Measurements from ENCODE around the gene DKC1. TPM values are rescaled to one million over a fixed set of nuclear protein-coding genes. Genes with fewer than 3 reads are reported as not detected.

The DKC1 gene
- polyA plus RNA-seq, 6 donors from 2014 or later = 28.3 to 44.6 (median 42.6) TPM

GRCh38 chrX:154748712-154749339 is 13.8 kb upstream of the DKC1 start:
- ATAC-seq (ENCODE audit: low read depth in 2 of 2) (peak; percentile 29 to 44), DNase-seq (peak; percentile 55)
- Mint-ChIP-seq H3K4me3 (peak overlapping the region in 4 of 8 donors; percentile 6 to 85 (median 42)), H3K27ac (peak overlapping the region in 1 of 6 donors; percentile 11), H3K9me3 (peaks cover 0 to 5% (median 0%) of the 10 kb centered on the region in 7 donors), H3K36me3 (no peaks in the 10 kb centered on the region), H3K4me1 (peaks cover 10 to 20% (median 12%) of the 10 kb centered on the region in 3 donors), H3K27me3 (no peaks in the 10 kb centered on the region)

- Mint-ChIP-seq H3K27ac (peak overlapping the region in 3 of 6 donors; percentile 36 to 63 (median 49)), H3K27me3 (no peaks in the 10 kb centered on the region), H3K4me1 (peaks cover 10 to 20% (median 12%) of the 10 kb centered on the region in 3 donors), H3K9me3 (peaks cover 0 to 5% (median 0%) of the 10 kb centered on the region in 7 donors), H3K36me3 (no peaks in the 10 kb centered on the region), H3K4me3 (peak overlapping the region; percentile 77 to 87 (median 83))
- DNase-seq (no peak), ATAC-seq (ENCODE audit: low read depth in 2 of 2) (no peak)
Observed at GRCh38 chrX:154749856-154750255, 12.8 kb upstream of the DKC1 start.

- peak; percentile 68 to 72 for ATAC-seq (ENCODE audit: low read depth in 2 of 2)
- Mint-ChIP-seq H3K4me1 (peaks cover 10 to 20% (median 12%) of the 10 kb centered on the region in 3 donors), H3K36me3 (no peaks in the 10 kb centered on the region), H3K27me3 (no peaks in the 10 kb centered on the region), H3K9me3 (peaks cover 0 to under 1% (median 0%) of the 10 kb centered on the region in 7 donors), H3K4me3 (peak within 1 kb of the TSS; percentile 83 to 95 (median 90)), H3K27ac (peak within 1 kb of the TSS; percentile 14 to 98 (median 92))
- DNase-seq = peak; percentile 65
Observed at GRCh38 chrX:154750301-154751202, 12.1 kb upstream of the DKC1 start, which contains the start of gene GAB3. Gene GAB3, minus strand, starts transcription at chrX:154751077. Its CDS starts 52 bp downstream, at chrX:154751025.

GRCh38 chrX:154751203-154751668 is 11.4 kb upstream of the DKC1 start:
- ATAC-seq (ENCODE audit: low read depth in 2 of 2) = peak; percentile 59 to 62
- no peaks in the 10 kb centered on the region for H3K27me3 Mint-ChIP-seq
- DNase-seq = peak; percentile 49
- peaks cover 10 to 20% (median 12%) of the 10 kb centered on the region in 3 donors for H3K4me1 Mint-ChIP-seq
- H3K9me3 Mint-ChIP-seq = no peaks in the 10 kb centered on the region
- no peaks in the 10 kb centered on the region for H3K36me3 Mint-ChIP-seq
- H3K27ac Mint-ChIP-seq = peak overlapping the region; percentile 0 to 98 (median 92)
- peak overlapping the region; percentile 83 to 95 (median 90) for H3K4me3 Mint-ChIP-seq

GRCh38 chrX:154751669-154752271 is 10.9 kb upstream of the DKC1 start:
- H3K27me3 Mint-ChIP-seq = no peaks in the 10 kb centered on the region
- peak overlapping the region; percentile 0 to 98 (median 90) for H3K27ac Mint-ChIP-seq
- no peak for DNase-seq
- no peaks in the 10 kb centered on the region for H3K9me3 Mint-ChIP-seq
- H3K4me3 Mint-ChIP-seq = peak overlapping the region; percentile 83 to 95 (median 90)
- H3K36me3 Mint-ChIP-seq = no peaks in the 10 kb centered on the region
- H3K4me1 Mint-ChIP-seq = peaks cover 10 to 20% (median 12%) of the 10 kb centered on the region in 3 donors
- no peak for ATAC-seq (ENCODE audit: low read depth in 2 of 2)

GRCh38 chrX:154758696-154759095 is 4.0 kb upstream of the DKC1 start:
- Mint-ChIP-seq H3K36me3 (no peaks in the 10 kb centered on the region), H3K27me3 (no peaks in the 10 kb centered on the region), H3K9me3 (no peaks in the 10 kb centered on the region), H3K27ac (no peak overlapping the region), H3K4me3 (peak overlapping the region in 1 of 8 donors; percentile 19), H3K4me1 (peaks cover 0 to 12% (median 4%) of the 10 kb centered on the region in 3 donors)
- ATAC-seq (ENCODE audit: low read depth in 2 of 2) (no peak), DNase-seq (no peak)

GRCh38 chrX:154761977-154762536 is 607 bp upstream of the DKC1 start:
- H3K4me1 Mint-ChIP-seq = peaks cover 0 to 14% (median 4%) of the 10 kb centered on the region in 3 donors
- H3K4me3 Mint-ChIP-seq = peak overlapping the region; percentile 81 to 95 (median 91)
- H3K36me3 Mint-ChIP-seq = no peaks in the 10 kb centered on the region
- H3K27me3 Mint-ChIP-seq = no peaks in the 10 kb centered on the region
- no peak for DNase-seq
- peak overlapping the region; percentile 79 to 93 (median 87) for H3K27ac Mint-ChIP-seq
- no peak for ATAC-seq (ENCODE audit: low read depth in 2 of 2)
- no peaks in the 10 kb centered on the region for H3K9me3 Mint-ChIP-seq

- H3K9me3 Mint-ChIP-seq = peaks cover 0 to 3% (median 0%) of the 10 kb centered on the region in 7 donors
- no peak for ATAC-seq (ENCODE audit: low read depth in 2 of 2)
- H3K4me3 Mint-ChIP-seq = no peak overlapping the region
- peaks cover 7 to 33% of the 10 kb centered on the region in 2 donors for H3K36me3 Mint-ChIP-seq
- H3K27me3 Mint-ChIP-seq = no peaks in the 10 kb centered on the region
- DNase-seq = no peak
- H3K27ac Mint-ChIP-seq = peak overlapping the region in 1 of 6 donors; percentile 68
- no peaks in the 10 kb centered on the region for H3K4me1 Mint-ChIP-seq
Observed at GRCh38 chrX:154774622-154775021, 12.0 kb downstream of the DKC1 start.

GRCh38 chrX:154775419-154776349 is 13.0 kb downstream of the DKC1 start:
- H3K4me3 Mint-ChIP-seq = no peak overlapping the region
- H3K4me1 Mint-ChIP-seq = no peaks in the 10 kb centered on the region
- DNase-seq = no peak
- ATAC-seq (ENCODE audit: low read depth in 2 of 2) = no peak
- no peak overlapping the region for H3K27ac Mint-ChIP-seq
- peaks cover 7 to 33% of the 10 kb centered on the region in 2 donors for H3K36me3 Mint-ChIP-seq
- H3K9me3 Mint-ChIP-seq = peaks cover 0 to 2% (median 0%) of the 10 kb centered on the region in 7 donors
- no peaks in the 10 kb centered on the region for H3K27me3 Mint-ChIP-seq

- Mint-ChIP-seq H3K36me3 (peaks cover 7 to 27% of the 10 kb centered on the region in 2 donors), H3K4me3 (no peak overlapping the region), H3K27ac (peak overlapping the region in 1 of 6 donors; percentile 88), H3K9me3 (peaks cover 0 to 2% (median 0%) of the 10 kb centered on the region in 7 donors), H3K4me1 (no peaks in the 10 kb centered on the region), H3K27me3 (no peaks in the 10 kb centered on the region)
- ATAC-seq (ENCODE audit: low read depth in 2 of 2) = no peak
- no peak for DNase-seq
Observed at GRCh38 chrX:154776753-154777152, 14.1 kb downstream of the DKC1 start.

GRCh38 chrX:154779261-154779660 is 16.6 kb downstream of the DKC1 start:
- H3K4me1 Mint-ChIP-seq = peaks cover 0 to 10% (median 8%) of the 10 kb centered on the region in 3 donors
- no peaks in the 10 kb centered on the region for H3K27me3 Mint-ChIP-seq
- no peak for ATAC-seq (ENCODE audit: low read depth in 2 of 2)
- H3K27ac Mint-ChIP-seq = no peak overlapping the region
- no peak for DNase-seq
- H3K4me3 Mint-ChIP-seq = no peak overlapping the region
- peaks cover 7 to 20% of the 10 kb centered on the region in 2 donors for H3K36me3 Mint-ChIP-seq
- no peaks in the 10 kb centered on the region for H3K9me3 Mint-ChIP-seq

- DNase-seq = no peak
- peaks cover 0 to 12% (median 8%) of the 10 kb centered on the region in 3 donors for H3K4me1 Mint-ChIP-seq
- H3K27me3 Mint-ChIP-seq = no peaks in the 10 kb centered on the region
- H3K9me3 Mint-ChIP-seq = no peaks in the 10 kb centered on the region
- H3K27ac Mint-ChIP-seq = no peak overlapping the region
- peaks cover 7 to 16% of the 10 kb centered on the region in 2 donors for H3K36me3 Mint-ChIP-seq
- H3K4me3 Mint-ChIP-seq = no peak overlapping the region
- ATAC-seq (ENCODE audit: low read depth in 2 of 2) = no peak
Observed at GRCh38 chrX:154780968-154781367, 18.3 kb downstream of the DKC1 start.

Data from naive B cell (primary cell).